Measurements from ENCODE around the gene PRKCQ. TPM values are rescaled to one million over a fixed set of nuclear protein-coding genes. Genes with fewer than 3 reads are reported as not detected.
A peak's percentile ranks its signal among the peaks of the same experiment; 100 is the strongest.
"Not testable (repeated sequence)": the region's sequence is repeated elsewhere in the genome, so short reads cannot be mapped to it uniquely, and the experiment has no call there.

The PRKCQ gene
- total and polyA plus RNA-seq, 3 donors from 2014 or later: 2.5 to 3.0 (median 2.9) TPM

DNA sequence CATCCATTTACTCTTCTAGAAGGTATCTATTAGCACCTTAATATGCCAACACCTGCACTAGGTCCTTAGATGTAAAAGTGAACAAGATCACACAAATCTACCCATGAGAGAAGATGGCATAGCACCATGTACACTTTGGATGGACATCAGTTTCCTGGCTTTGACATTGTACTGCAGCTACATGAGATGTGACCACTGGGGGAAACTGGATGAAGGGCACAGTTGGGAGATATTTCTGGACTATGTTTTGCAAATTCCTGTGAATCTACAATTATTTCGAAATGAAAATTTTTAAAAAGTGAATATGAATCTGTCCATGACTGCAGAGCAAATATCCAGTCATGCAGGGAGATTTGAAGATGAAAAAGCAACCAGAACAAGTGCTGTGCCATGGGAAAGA lies 124.5 kb downstream of the PRKCQ start:
- Histone ChIP-seq H3K36me3 (ENCODE audit: low read depth, missing control alignments) (no peaks in the 10 kb centered on the region), H3K4me1 (no peaks in the 10 kb centered on the region), H3K9me3 (no peaks in the 10 kb centered on the region), H3K27ac (no peak overlapping the region), H3K4me3 (no peak overlapping the region), H3K27me3 (no peaks in the 10 kb centered on the region)
- 79 to 92% methylated on average over 1 of the region's 1 CpG for WGBS, 2 donors
- intact Hi-C loops (cut with DNase I; ENCODE audit: low total_unique reads): no loop called here
- no peak for DNase-seq
- no peak for TF ChIP-seq POLR2A (IDR thresholded peaks at IDR 0.05)
- TF ChIP-seq, protein P1, sequence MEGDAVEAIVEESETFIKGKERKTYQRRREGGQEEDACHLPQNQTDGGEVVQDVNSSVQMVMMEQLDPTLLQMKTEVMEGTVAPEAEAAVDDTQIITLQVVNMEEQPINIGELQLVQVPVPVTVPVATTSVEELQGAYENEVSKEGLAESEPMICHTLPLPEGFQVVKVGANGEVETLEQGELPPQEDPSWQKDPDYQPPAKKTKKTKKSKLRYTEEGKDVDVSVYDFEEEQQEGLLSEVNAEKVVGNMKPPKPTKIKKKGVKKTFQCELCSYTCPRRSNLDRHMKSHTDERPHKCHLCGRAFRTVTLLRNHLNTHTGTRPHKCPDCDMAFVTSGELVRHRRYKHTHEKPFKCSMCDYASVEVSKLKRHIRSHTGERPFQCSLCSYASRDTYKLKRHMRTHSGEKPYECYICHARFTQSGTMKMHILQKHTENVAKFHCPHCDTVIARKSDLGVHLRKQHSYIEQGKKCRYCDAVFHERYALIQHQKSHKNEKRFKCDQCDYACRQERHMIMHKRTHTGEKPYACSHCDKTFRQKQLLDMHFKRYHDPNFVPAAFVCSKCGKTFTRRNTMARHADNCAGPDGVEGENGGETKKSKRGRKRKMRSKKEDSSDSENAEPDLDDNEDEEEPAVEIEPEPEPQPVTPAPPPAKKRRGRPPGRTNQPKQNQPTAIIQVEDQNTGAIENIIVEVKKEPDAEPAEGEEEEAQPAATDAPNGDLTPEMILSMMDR (IDR thresholded peaks at IDR 0.05): no peak

DNA sequence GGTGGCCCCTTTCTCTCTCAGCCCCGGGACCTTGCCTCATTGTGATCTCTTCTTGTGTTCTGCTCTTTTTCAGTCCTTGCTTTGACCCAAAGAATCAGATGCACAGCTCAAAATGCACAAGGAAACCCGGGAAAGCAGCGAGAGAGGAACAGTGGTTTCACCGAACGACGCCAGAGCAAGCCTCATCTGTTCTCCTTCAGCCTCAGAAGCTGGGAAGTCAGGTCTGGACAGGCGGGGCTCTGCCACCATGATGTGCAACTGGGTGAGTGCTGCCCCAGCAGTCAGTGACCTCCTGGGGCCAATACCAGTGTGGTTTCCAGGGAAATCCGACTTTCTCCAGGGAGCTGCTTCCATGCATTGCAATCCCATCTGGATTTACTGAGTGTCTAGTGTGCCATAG lies 133.4 kb downstream of the PRKCQ start:
- intact Hi-C loops (cut with DNase I; ENCODE audit: low total_unique reads): no loop called here
- Histone ChIP-seq H3K36me3 (ENCODE audit: low read depth, missing control alignments) (no peaks in the 10 kb centered on the region), H3K4me3 (no peak overlapping the region), H3K4me1 (no peaks in the 10 kb centered on the region), H3K27ac (no peak overlapping the region), H3K9me3 (no peaks in the 10 kb centered on the region), H3K27me3 (no peaks in the 10 kb centered on the region)
- DNase-seq: no peak
- 93 to 95% methylated on average over 7 to 8 of the region's 8 CpGs for WGBS, 2 donors
- TF ChIP-seq, protein P1 (IDR thresholded peaks at IDR 0.05): no peak
- no peak for TF ChIP-seq POLR2A (IDR thresholded peaks at IDR 0.05)

DNA sequence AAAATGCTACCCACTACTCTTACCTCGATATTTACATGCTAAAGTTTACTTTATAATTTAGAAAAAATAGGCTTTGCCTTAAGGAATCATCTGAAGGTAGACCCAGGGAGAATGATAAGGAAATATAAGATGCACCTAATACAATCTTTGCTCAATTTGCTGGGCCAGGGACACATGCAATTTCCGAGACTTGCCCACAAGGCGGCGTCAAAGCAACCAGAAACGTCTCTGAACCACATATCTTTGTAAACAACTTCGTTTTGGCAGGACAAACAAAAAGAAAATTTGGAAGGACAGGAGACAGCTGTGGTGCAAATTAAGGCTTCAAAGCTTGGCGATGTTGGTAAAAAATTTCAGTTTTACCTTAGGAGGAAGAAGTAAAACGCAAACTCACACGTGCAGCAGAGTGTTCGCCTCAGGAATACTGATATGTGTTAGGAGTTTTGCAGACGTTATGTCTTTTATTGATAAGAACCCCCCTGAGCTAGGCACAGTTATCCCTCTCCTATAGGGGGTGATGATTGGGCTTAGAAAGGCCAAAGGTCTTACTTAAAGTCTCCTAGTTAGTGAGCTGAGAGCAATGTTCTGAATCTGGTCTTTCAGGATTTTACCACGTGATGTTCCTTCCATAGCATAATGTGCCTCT lies 134.3 kb downstream of the PRKCQ start:
- Histone ChIP-seq H3K27me3 (no peaks in the 10 kb centered on the region), H3K4me3 (no peak overlapping the region), H3K36me3 (ENCODE audit: low read depth, missing control alignments) (no peaks in the 10 kb centered on the region), H3K9me3 (no peaks in the 10 kb centered on the region), H3K4me1 (no peaks in the 10 kb centered on the region), H3K27ac (no peak overlapping the region)
- DNase-seq: peak; percentile 60
- TF ChIP-seq, protein P1 (IDR thresholded peaks at IDR 0.05): peak in 1 of 3 experiments; percentile 36
- no peak for TF ChIP-seq POLR2A (IDR thresholded peaks at IDR 0.05)
- WGBS, 2 donors: 38% methylated on average over 12 of the region's 12 CpGs
- intact Hi-C loops (cut with DNase I; ENCODE audit: low total_unique reads): no loop called here

DNA sequence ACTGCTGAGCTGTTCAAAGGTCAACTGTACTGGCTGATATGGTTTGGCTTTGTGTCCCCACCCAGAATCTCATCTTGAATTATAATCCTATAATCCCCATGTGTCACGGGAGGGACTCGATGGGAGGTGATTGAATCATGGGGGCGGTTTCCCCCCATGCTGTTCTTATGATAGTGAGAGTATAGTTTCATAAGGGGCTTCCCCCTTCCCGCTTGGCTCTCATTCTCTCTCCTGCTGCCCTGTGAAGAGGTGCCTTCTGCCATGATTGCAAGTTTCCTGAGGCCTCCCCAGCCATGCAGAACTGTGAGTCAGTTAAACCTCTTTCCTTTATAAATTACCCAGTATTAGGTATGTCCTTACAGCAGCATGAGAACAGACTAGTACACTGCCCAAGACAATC lies 140.2 kb downstream of the PRKCQ start:
- intact Hi-C loops (cut with DNase I; ENCODE audit: low total_unique reads); H3K36me3 ChIP-seq (ENCODE audit: low read depth, missing control alignments); H3K4me1 ChIP-seq; H3K4me3 ChIP-seq; DNase-seq; H3K27ac ChIP-seq; H3K27me3 ChIP-seq; H3K9me3 ChIP-seq: not testable (repeated sequence)
- WGBS, 2 donors: 83 to 84% methylated on average over 4 of the region's 4 CpGs

DNA sequence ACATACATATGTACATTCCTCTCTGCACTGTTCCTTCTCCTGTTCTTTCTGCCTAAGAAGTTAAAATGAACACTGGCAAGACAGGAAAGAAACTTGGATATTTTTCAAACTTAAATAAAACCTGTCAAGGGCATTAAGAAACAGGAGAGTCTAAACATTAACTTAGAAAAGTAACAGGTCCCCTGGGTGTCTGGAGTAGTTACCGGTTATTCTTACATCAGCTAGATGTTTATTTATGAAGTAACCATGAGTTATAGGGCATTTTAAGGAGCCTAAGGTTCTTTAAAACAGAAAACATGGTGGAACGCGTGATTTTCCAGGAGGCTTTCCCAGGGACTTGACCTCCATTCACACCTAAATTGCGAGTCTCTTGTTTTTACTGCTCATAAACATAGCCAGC lies 148.2 kb downstream of the PRKCQ start:
- Histone ChIP-seq H3K27ac (no peak overlapping the region), H3K4me3 (no peak overlapping the region), H3K27me3 (no peaks in the 10 kb centered on the region), H3K9me3 (no peaks in the 10 kb centered on the region), H3K4me1 (no peaks in the 10 kb centered on the region), H3K36me3 (ENCODE audit: low read depth, missing control alignments) (no peaks in the 10 kb centered on the region)
- DNase-seq: no peak
- WGBS, 2 donors: 40 to 60% methylated on average over 4 of the region's 4 CpGs
- no peak for TF ChIP-seq POLR2A (IDR thresholded peaks at IDR 0.05)
- TF ChIP-seq, protein P1 (IDR thresholded peaks at IDR 0.05): no peak
- intact Hi-C loops (cut with DNase I; ENCODE audit: low total_unique reads): no loop called here

All from testis (tissue), 3 donors.